DMS114 treated with DMSO at 0.1 percent for 48 hours (cell line): ENCODE data around the gene HCN4.
"Not testable (repeated sequence)": the region's sequence is repeated elsewhere in the genome, so short reads cannot be mapped to it uniquely, and the experiment has no call there.

Experiments
- DNase-seq: peaks from one replicate; lab custom pipeline; 2025; ENCODE audit not compliant: unreplicated experiment; lab: John Stamatoyannopoulos, UW

The HCN4 gene

GRCh38 chr15:73368301-73369136 lies at the start of gene HCN4:
Gene HCN4 (minus strand): TSS chr15:73368958. CDS start chr15:73368270, 688 bp downstream.
- DNase-seq = no peak

GRCh38 chr15:73414876-73415275 lies 46.1 kb upstream of the HCN4 start:
- no peak for DNase-seq

DNA sequence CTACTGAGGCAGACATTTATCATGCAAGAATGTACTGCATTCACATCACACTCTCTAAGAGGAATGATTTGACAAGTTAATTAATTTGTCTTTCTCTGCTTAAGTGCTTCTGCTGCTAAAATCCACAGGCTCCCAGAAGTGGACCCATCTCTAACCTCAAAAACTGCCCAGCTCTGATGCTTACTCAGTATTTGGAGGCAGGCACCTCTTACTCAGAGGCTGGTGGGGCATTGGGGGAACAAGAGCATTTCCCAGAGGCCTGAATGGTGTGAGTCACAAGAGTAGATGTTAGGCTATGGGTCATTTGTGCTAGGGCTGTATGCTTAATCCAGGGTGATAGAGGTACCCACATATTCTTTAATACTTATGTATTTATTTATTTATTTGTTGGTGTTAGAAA lies 34.4 kb upstream of the HCN4 start:
- no peak for DNase-seq

- DNase-seq = not testable (repeated sequence)
Observed at GRCh38 chr15:73400222-73400621, 31.5 kb upstream of the HCN4 start.

GRCh38 chr15:73398861-73399260 lies 30.1 kb upstream of the HCN4 start:
- DNase-seq = no peak

GRCh38 chr15:73397461-73397860 lies 28.7 kb upstream of the HCN4 start:
- no peak for DNase-seq

- no peak for DNase-seq
Observed at GRCh38 chr15:73395671-73396070, 26.9 kb upstream of the HCN4 start.

- DNase-seq = no peak
Observed at GRCh38 chr15:73394782-73395181, 26.0 kb upstream of the HCN4 start.

- DNase-seq = no peak
Observed at GRCh38 chr15:73393336-73393735, 24.6 kb upstream of the HCN4 start.

DNA sequence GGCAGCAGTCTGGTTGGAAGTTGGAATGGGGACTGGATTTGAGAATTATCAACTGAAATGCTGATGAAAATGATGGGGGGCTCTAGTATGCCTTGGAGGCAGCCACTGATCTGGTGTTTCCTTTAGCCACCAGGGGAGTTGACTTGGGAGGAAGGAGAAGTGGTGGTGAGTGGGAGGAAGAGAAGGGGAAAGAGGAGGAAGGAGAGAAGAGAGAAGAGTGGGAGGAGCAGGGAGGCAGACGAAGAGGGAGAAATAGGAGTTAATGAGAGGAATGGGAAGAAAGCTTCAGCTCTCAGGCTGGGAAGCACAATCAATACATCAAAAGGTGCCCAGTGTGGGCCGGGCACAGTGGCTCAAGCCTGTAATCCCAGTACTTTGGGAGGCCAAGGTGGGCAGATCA lies 23.3 kb upstream of the HCN4 start:
- no peak for DNase-seq

DNA sequence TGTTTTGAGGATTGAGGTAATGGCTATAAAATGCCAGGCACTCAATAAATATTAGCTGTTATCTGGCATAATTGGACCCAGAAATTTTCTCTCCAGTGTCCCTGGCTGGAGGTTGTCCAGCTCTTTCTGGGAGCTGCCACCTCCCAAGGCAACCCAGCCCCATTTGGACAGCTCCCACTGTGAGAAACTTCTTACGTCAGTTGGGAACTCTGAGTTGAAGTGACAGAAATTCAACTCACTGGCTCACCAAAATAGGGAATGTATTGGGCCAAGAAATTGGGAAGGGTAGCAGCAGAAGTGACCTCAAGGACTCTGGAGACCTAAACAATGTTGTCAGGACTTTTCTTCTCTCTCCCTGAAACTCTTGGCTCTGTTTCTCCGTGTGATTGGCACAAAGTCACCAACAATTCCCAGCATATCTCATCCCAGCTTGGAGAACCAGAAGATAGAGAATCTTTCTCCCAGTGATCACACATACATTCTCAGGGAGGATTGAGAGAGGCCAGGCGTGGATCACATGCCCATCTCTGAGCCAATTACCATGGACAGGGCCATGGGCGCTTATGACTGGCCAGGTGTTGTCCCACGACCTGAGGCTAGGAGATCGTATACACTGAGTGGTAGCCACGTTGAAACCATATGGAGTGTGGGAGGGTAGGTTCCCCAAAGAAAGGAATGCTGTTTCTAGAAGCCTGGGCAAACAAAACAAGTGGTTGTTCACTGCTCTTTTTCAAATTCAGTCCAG lies 22.5 kb upstream of the HCN4 start:
- DNase-seq = no peak

DNA sequence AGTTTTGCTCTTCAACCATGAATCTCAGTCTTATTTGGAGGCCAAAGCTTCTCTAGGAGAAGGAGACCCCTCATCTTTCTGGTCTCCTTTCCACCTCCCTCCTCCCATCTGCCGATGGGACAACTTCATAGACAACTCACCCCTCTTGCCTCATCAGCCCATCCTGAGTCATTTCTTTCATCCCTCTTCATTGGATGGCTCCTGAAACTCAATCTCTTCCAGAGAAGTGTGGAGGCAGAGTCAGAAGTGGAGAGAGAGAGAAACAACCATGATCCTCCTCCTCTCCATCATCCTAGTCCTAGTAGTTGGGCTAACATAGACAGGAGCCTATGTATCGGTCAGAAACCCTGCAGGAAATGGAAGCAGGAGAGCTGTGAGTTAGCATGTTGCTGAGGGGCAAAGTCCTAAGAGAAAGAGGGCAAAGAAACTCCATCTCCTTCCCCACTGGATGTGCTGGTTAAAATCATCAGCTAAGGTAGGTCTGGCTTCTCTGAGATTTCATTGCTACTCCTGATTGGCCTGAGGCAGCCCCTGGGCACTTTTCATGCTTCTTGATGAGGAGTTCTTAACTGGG lies 21.3 kb upstream of the HCN4 start:
- no peak for DNase-seq

DNA sequence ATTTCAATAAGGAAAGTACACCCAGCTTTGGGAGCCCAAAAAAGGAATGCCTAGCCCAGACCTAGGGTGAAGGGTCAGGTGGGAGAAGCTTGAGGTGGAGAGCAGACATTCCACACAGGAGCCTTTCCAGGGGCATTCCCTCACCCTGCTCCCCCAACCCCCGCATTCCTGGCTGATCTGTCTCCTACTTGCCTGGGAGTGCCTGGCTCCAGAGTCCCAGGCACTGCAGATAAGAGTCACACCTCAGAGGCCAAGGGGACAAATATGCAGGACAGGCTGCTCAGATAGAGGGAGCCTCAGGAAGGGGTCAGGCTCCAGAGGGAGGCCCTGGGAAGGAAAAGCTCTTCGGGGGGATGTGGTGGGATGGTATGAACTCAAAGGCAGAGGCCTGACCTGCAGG lies 20.8 kb upstream of the HCN4 start:
- DNase-seq = no peak

DNA sequence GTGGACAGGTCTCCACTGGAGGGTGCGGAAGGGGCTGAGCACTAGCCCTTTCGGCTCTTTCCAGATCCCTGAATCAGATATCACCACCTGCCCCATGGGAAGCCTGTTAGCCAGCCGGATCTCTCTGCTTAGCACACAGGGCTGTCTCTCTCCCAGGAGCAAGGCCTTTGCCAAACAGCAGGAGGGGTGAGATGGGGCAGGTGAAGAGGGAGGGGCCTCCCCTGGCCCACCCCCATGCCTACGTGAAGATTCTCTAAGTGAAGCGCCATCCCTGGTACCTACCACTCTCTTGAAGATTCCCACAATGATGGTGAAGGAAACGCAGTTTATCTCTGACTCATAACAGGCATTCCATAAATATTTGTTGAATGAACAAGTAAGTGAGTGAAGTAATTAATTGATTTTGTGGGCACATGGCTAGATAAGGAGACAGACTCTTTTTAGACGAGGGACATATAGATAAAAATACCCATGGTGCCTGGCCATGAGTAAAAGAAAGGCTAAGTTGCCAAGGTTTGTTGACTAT lies 19.6 kb upstream of the HCN4 start:
- no peak for DNase-seq

- DNase-seq = no peak
Observed at GRCh38 chr15:73387507-73388255, 18.9 kb upstream of the HCN4 start.

DNA sequence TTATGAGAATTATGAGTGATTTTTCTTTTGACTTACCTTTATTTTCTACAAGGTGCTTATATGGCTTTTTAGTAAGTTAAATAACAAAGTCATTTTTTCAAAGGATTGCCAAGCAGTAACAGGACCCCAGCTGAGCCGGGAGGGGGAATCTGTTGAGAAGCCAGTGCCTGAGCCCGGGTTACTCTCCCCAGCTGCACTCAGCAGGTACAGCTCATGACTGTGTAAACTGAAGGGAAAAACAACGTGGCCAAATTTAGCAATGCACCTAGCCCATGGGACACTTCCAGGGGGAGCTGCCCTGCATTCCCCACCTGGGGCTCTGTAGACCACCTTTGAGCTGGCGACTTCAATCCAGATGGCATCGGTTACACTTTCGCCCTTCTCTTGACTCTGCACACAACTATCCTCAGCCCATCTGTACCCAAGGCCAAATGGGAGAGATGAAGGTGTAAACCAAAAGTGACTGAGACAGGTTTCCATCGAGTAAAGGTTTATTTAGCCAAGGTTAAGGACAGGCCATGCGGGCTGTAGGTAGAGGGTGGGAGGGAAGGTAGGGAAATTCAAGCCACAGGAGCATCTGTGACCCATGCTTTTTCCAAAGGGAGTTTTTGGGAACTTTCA lies 18.2 kb upstream of the HCN4 start:
- DNase-seq = no peak

- DNase-seq = no peak
Observed at GRCh38 chr15:73386238-73386637, 17.5 kb upstream of the HCN4 start.

DNA sequence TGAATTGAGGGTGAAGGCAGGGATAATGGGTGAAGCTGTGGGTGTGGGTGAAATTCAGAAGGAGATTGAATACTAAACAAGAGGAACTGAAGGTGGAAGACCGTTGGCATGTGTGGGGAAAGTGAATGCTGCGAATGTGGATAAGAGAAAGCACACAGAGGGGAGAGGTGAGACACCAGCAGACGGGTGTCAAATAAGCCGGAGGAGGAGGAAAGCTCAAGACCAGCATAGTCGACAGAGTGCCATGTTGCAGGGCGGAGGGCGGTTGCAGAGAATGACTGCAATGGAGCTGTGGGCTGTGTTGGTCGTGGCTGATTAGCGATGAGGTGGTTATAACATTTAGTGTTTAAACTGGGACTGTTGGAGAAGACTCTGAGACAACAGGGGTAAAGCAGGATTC lies 16.4 kb upstream of the HCN4 start:
- DNase-seq = no peak

GRCh38 chr15:73383310-73384189 lies 14.8 kb upstream of the HCN4 start:
- DNase-seq = no peak

DNA sequence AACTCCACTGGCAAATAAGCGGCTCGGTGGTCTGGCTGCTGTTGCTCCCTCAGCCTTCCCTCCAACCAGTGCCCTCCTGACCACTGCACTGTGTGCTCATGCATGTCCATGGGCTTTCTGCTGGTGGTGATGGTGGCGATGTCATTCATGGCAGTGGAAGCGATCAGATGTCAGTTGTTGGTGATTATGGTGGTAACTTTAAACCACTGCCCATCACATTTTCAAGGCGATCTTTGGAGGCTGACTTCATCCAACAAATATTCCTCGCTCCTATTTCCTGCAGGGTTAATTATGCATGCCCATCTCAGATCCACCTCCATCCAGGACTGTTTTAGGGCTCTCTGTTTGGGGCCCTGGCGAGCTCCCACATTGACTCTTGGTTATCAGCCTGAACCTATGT lies 13.4 kb upstream of the HCN4 start:
- no peak for DNase-seq
